ENCODE results near the gene EMC9. TPM values are rescaled to one million over a fixed set of nuclear protein-coding genes. Genes with fewer than 3 reads are reported as not detected.

EMC9 gene
- total RNA-seq, 4 donors from 2014 or later, result 8.8 to 14.4 (median 12.2) TPM

DNA sequence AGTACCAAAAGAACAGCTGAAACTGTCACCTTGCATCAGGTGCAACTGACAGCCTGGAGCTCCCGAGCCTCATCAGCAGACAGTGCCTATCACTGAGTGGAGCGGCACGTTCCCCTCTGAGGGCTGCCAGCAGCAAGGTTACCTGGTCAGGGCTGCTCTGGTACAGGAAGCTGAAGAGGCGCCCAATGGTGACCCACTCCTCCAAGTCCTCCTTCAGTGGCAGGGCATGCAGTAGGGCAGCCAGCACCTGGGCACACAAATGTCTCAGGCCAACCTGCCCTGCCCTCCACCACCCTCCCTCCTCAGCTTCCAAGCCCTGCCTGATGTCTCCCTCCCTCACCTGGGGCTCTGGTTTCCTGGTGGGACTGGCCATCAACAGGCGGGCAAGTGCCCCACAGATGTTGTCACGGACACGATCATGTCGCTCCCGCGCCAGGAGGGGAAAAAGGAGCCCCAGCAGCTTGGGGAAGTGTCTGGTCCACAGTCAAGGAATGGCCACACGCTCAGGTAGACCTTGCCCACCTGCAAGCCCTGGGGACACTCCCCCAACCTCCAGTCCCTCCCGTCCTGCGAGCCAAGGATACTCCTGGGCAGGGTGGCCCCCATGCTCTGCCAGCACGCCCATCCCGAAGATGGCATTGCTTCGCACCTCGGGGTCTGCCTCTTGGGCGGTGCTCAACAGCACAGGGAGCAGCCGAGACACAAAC, 40.1 kb upstream of the EMC9 start:
- TF ChIP-seq CTCF (IDR thresholded peaks at IDR 0.05), result no peak
- TF ChIP-seq POLR2AphosphoS5 (IDR thresholded peaks at IDR 0.05), result no peak
- TF ChIP-seq EP300 (IDR thresholded peaks at IDR 0.05), result no peak
- no peak for TF ChIP-seq POLR2A (IDR thresholded peaks at IDR 0.05; ENCODE audit: low read depth)
- 87% methylated on average over 8 of the region's 19 CpGs for WGBS
- peaks cover 62 to 100% (median 98%) of the 10 kb centered on the region in 4 donors for H3K36me3 ChIP-seq
- intact Hi-C loops (cut with DNase I), result no loop called here
- H3K4me3 ChIP-seq, result no peak overlapping the region
- DNase-seq (ENCODE audit: extremely low spot score), result no peak
- peak overlapping the region in 1 of 4 donors; percentile 81 for H3K27ac ChIP-seq (replicated peaks in 1 of 4)
- H3K9me3 ChIP-seq, result no peaks in the 10 kb centered on the region
- no peaks in the 10 kb centered on the region for H3K27me3 ChIP-seq
- H3K4me1 ChIP-seq, result peaks cover 11 to 17% (median 16%) of the 10 kb centered on the region in 4 donors

DNA sequence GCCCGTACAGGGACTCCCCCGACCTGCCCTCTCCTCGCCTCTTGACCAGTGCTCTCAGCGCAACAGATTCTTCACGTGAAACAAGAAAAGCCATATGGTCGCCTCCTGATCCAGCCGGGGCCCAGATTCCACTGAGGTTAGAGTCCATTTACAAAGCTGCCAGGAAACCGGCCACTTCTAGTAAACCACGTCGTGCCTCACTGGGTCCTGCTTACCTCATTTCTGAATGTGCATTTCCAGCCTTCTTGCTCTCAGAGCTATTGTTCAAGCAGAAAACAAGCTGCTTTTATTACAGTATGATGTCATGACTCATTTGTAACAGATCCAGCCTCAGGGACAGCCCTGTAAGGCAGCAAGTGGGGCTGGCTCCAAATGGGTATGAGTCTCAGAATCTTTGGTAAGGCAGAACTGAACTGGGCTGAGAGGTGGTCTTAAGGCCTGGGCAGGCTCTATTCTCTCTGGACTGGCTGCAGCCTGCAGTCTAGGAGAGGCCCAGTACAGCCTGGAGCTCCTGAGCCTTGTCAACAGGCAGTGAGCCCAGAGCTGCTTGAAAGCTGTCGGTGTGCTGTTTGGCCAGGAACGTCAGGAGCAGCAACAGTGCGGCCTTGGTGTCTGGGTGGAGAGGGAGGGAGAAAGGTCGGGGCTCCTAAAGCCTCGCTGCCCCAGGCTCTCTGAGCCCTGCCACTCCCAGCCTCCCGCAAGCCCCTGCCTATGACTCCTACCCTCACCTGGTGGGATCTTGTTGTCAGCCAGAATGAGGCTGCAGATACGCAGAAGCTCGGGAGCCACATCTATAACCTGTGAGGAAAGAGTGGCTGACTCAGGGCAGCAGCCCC, 38.8 kb upstream of the EMC9 start:
- peaks cover 11 to 17% (median 16%) of the 10 kb centered on the region in 4 donors for H3K4me1 ChIP-seq
- DNase-seq (ENCODE audit: extremely low spot score), result no peak
- H3K36me3 ChIP-seq, result peaks cover 48 to 93% (median 90%) of the 10 kb centered on the region in 4 donors
- H3K27ac ChIP-seq (replicated peaks in 1 of 4), result peak overlapping the region; percentile 72 to 81 (median 76)
- no peaks in the 10 kb centered on the region for H3K9me3 ChIP-seq
- WGBS, result 72% methylated on average over 18 of the region's 18 CpGs
- H3K4me3 ChIP-seq, result no peak overlapping the region
- H3K27me3 ChIP-seq, result no peaks in the 10 kb centered on the region
- intact Hi-C loops (cut with DNase I), result no loop called here
- no peak for TF ChIP-seq POLR2A (IDR thresholded peaks at IDR 0.05; ENCODE audit: low read depth)
- TF ChIP-seq POLR2AphosphoS5 (IDR thresholded peaks at IDR 0.05), result peak; percentile 7 to 38

DNA sequence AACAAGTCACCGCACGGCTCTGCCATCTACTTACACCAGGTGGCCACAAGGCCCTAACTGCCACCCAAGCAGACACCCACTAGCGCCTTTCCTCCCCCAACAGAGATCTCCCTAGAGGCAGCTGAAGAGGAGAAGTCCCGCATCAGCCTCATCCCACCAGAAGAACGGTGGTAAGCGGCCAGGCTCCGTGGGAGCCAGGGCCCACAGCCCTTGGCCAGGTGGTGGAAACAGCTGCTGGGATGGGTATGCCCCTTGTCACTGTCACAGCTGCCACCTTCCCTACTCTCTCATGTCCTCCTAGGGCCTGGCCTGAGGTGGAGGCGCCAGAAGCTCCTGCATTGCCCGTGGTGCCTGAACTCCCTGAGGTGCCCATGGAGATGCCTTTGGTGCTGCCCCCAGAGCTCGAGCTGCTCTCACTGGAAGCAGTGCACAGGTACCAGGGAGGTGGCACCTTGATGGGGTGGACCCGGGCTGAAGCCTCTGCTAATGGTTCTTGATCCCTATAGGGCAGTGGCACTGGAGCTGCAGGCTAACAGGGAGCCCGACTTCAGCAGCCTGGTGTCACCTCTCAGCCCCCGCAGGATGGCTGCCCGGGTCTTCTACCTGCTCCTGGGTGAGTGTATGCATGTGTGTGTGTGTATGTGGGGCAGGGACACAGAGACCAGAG, 38.0 kb upstream of the EMC9 start:
- 89% methylated on average over 9 of the region's 14 CpGs for WGBS
- no peak for DNase-seq (ENCODE audit: extremely low spot score)
- H3K27ac ChIP-seq (replicated peaks in 1 of 4), result peak overlapping the region; percentile 72 to 81 (median 76)
- intact Hi-C loops (cut with DNase I), result no loop called here
- no peaks in the 10 kb centered on the region for H3K27me3 ChIP-seq
- H3K36me3 ChIP-seq, result peaks cover 42 to 89% (median 82%) of the 10 kb centered on the region in 4 donors
- no peaks in the 10 kb centered on the region for H3K9me3 ChIP-seq
- peaks cover 11 to 17% (median 16%) of the 10 kb centered on the region in 4 donors for H3K4me1 ChIP-seq
- no peak overlapping the region for H3K4me3 ChIP-seq
- TF ChIP-seq EP300 (IDR thresholded peaks at IDR 0.05) (no peak), POLR2A (IDR thresholded peaks at IDR 0.05; ENCODE audit: low read depth) (no peak), CTCF (IDR thresholded peaks at IDR 0.05) (no peak), POLR2AphosphoS5 (IDR thresholded peaks at IDR 0.05) (no peak)

- DNase-seq (ENCODE audit: extremely low spot score), result no peak
- WGBS, result 82% methylated on average over 11 of the region's 12 CpGs
- Histone ChIP-seq H3K27me3 (no peaks in the 10 kb centered on the region), H3K9me3 (no peaks in the 10 kb centered on the region), H3K36me3 (peaks cover 34 to 80% (median 75%) of the 10 kb centered on the region in 4 donors), H3K4me3 (no peak overlapping the region), H3K27ac (replicated peaks in 1 of 4) (peak overlapping the region; percentile 72 to 81 (median 76)), H3K4me1 (peaks cover 11 to 17% (median 16%) of the 10 kb centered on the region in 4 donors)
- intact Hi-C loops (cut with DNase I), result no loop called here
- TF ChIP-seq CTCF (IDR thresholded peaks at IDR 0.05), result no peak
- TF ChIP-seq EP300 (IDR thresholded peaks at IDR 0.05), result no peak
- no peak for TF ChIP-seq POLR2A (IDR thresholded peaks at IDR 0.05; ENCODE audit: low read depth)
- no peak for TF ChIP-seq POLR2AphosphoS5 (IDR thresholded peaks at IDR 0.05)
Observed at GRCh38 chr14:24178399-24179178, 37.2 kb upstream of the EMC9 start.
